CD4-positive, alpha-beta T cell (primary cell): ENCODE results near the gene CACNA2D2. TPM values are rescaled to one million over a fixed set of nuclear protein-coding genes. Genes with fewer than 3 reads are reported as not detected.

Source experiments
- ATAC-seq: fragments of 200-7000 bp; cut with Tn5 transposase; one replicate; pipeline ENCODE4 v1.10.0; 2022; ENCODE audit warnings: mild to moderate bottlenecking; ENCODE audit not compliant: poor library complexity
- CTCF ChIA-PET: fragments of 350-600 bp; sonication (Branson Sonifier 250); formaldehyde crosslinking; loops from one replicate; lab custom pipeline; 2021; ENCODE audit warnings: antibody characterized with exemption, inconsistent platforms; lab: Charles Lee
- POLR2A ChIA-PET: fragments of 350-600 bp; sonication (Branson Sonifier 250); formaldehyde crosslinking; loops from one replicate; lab custom pipeline; 2021; ENCODE audit warnings: antibody characterized with exemption, inconsistent platforms; lab: Charles Lee
- DNase-seq, 14 experiments: peaks; one replicate each; pipeline ENCODE4 v3.0.0-alpha.2; 2013 to 2020; ENCODE audit warnings: mixed read lengths in 2 of 14
- H3K27ac ChIP-seq, 2 donors: one replicate each; pipeline versions ENCODE4 v1.5.1 to v1.7.0; 2013; ENCODE audit warnings: low read length in 2 of 2, low read depth in 1 of 2, mild to moderate bottlenecking in 1 of 2
- H3K27me3 ChIP-seq, 2 experiments: 1 replicate in 1 of 2; 2 replicates in 1 of 2; pipeline versions ENCODE4 v1.6.1 to v1.7.0; 2013; ENCODE audit warnings: low read length in 2 of 2, control low read depth in 1 of 2, mild to moderate bottlenecking in 1 of 2, moderate library complexity in 1 of 2; ENCODE audit not compliant: insufficient read depth in 2 of 2, control insufficient read depth in 1 of 2
- H3K36me3 ChIP-seq: one replicate; pipeline ENCODE4 v1.6.1; 2013; ENCODE audit warnings: low read length, control low read depth; ENCODE audit not compliant: insufficient read depth
- H3K4me1 ChIP-seq: one replicate; pipeline ENCODE4 v1.6.1; 2013; ENCODE audit warnings: low read length, control low read depth; ENCODE audit not compliant: insufficient read depth
- H3K4me3 ChIP-seq: one replicate; pipeline ENCODE4 v1.5.1; 2013; ENCODE audit warnings: mild to moderate bottlenecking, low read length, moderate library complexity
- H3K9me3 ChIP-seq, 2 experiments: 1 replicate in 1 of 2; 2 replicates in 1 of 2; pipeline versions ENCODE4 v1.6.1 to v1.7.0; 2013; ENCODE audit warnings: low read length in 2 of 2, mild to moderate bottlenecking in 2 of 2, control low read depth in 1 of 2, moderate library complexity in 1 of 2; ENCODE audit not compliant: control insufficient read depth in 1 of 2, insufficient read depth in 1 of 2
- H3K27ac Mint-ChIP-seq: one replicate; pipeline ENCODE4 v1.8.0; 2020; ENCODE audit warnings: mixed read lengths
- H3K27me3 Mint-ChIP-seq: one replicate; pipeline ENCODE4 v1.8.0; 2021; ENCODE audit warnings: mixed read lengths
- H3K36me3 Mint-ChIP-seq: one replicate; pipeline ENCODE4 v1.8.0; 2021; ENCODE audit warnings: low read depth, mixed read lengths
- H3K4me1 Mint-ChIP-seq: one replicate; pipeline ENCODE4 v1.8.0; 2021; ENCODE audit warnings: low read depth, mixed read lengths
- H3K4me3 Mint-ChIP-seq: one replicate; pipeline ENCODE4 v1.8.0; 2020; ENCODE audit warnings: mild to moderate bottlenecking, mixed read lengths
- H3K9me3 Mint-ChIP-seq: one replicate; pipeline ENCODE4 v1.8.0; 2020; ENCODE audit warnings: mixed read lengths
- intact Hi-C, 2 experiments: fragments of 100-400 bp; cut with DNase I in 1 of 2; cut with micrococcal nuclease in 1 of 2; formaldehyde crosslinking; loops; one replicate each; pipeline versions ENCODE4 v1.15.1 to v1.9.0; 2023 to 2025; cut with DNase I, micrococcal nuclease
- total RNA-seq, 174 experiments: library from RNA in 2 of 174; stranded (reverse) in 2 of 174; gene quantifications; one replicate each; pipeline ENCODE4 v1.2.3 and lab custom pipeline; 2021 to 2026
- TF ChIP-seq, protein P1 (sequence below): fragments of 200-600 bp; IDR thresholded peaks from one replicate; pipeline ENCODE4 v1.8.0; 2022; ENCODE audit warnings: antibody characterized with exemption, mild to moderate bottlenecking

CACNA2D2 gene
- total RNA-seq, 2 experiments from 2014 or later = 2.5 to 3.8 TPM

DNA sequence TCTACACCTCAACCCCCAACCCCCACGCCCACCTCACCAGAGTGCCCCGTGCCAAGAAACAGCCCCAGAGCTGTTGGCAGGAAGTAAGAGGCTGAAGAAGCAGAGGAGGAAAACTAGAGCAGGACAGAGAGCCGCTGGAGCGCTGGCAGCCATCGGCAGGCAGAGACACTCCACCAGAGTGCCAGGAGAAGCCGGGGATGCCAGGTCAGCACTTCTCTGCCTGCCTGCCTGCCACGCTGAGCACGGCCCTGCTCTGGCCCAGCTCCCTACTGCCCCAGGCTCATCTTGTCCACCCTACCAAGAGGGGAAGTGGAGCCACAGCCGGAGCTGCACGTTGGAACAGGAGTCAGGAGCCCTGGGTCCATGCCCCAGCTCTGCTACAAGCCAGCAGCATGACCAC, 29.7 kb downstream of the CACNA2D2 start:
- no peaks in the 10 kb centered on the region for H3K27me3 Mint-ChIP-seq
- Histone ChIP-seq H3K27ac (no peak overlapping the region), H3K36me3 (no peaks in the 10 kb centered on the region), H3K9me3 (no peaks in the 10 kb centered on the region), H3K27me3 (no peaks in the 10 kb centered on the region), H3K4me3 (no peak overlapping the region), H3K4me1 (peaks cover 22% of the 10 kb centered on the region)
- POLR2A ChIA-PET = no interaction called here
- H3K9me3 Mint-ChIP-seq = no peaks in the 10 kb centered on the region
- intact Hi-C loops = no loop called here
- H3K4me3 Mint-ChIP-seq = no peak overlapping the region
- ATAC-seq (no peak), DNase-seq (peak in 1 of 14 experiments; percentile 34)
- no peaks in the 10 kb centered on the region for H3K4me1 Mint-ChIP-seq
- CTCF ChIA-PET = interaction anchor here (1.0 kb wide), 1 partner anchor 68 kb away, joined by 3 read pairs; no protein-coding TSS in a partner anchor
- TF ChIP-seq, protein P1, sequence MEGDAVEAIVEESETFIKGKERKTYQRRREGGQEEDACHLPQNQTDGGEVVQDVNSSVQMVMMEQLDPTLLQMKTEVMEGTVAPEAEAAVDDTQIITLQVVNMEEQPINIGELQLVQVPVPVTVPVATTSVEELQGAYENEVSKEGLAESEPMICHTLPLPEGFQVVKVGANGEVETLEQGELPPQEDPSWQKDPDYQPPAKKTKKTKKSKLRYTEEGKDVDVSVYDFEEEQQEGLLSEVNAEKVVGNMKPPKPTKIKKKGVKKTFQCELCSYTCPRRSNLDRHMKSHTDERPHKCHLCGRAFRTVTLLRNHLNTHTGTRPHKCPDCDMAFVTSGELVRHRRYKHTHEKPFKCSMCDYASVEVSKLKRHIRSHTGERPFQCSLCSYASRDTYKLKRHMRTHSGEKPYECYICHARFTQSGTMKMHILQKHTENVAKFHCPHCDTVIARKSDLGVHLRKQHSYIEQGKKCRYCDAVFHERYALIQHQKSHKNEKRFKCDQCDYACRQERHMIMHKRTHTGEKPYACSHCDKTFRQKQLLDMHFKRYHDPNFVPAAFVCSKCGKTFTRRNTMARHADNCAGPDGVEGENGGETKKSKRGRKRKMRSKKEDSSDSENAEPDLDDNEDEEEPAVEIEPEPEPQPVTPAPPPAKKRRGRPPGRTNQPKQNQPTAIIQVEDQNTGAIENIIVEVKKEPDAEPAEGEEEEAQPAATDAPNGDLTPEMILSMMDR = no peak
- H3K36me3 Mint-ChIP-seq = no peaks in the 10 kb centered on the region
- no peak overlapping the region for H3K27ac Mint-ChIP-seq

DNA sequence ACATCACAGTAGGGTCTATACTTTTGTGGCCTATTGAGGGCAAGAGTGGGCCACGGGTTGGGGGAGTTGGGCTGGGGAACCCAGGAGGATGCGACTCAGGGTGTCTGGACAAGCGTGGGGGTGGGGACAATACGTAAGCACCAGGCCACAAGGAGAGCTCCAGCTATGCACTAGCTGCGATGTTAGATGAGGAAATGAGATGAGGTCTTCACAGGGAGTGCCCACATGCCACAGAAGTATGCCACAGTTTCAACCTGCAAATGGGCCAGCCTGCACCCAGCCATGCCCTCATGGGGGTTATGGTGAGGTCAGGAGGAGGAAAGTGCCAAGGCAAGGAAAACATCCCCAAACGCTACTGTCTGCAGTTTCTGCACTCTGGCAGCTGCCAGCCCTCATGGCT, 30.5 kb downstream of the CACNA2D2 start:
- no peaks in the 10 kb centered on the region for H3K9me3 ChIP-seq
- no peaks in the 10 kb centered on the region for H3K36me3 ChIP-seq
- no peak overlapping the region for H3K27ac ChIP-seq
- Mint-ChIP-seq H3K27ac (no peak overlapping the region), H3K4me3 (no peak overlapping the region), H3K9me3 (no peaks in the 10 kb centered on the region), H3K4me1 (no peaks in the 10 kb centered on the region), H3K36me3 (no peaks in the 10 kb centered on the region), H3K27me3 (no peaks in the 10 kb centered on the region)
- intact Hi-C loops = no loop called here
- TF ChIP-seq, protein P1 = no peak
- H3K27me3 ChIP-seq = no peaks in the 10 kb centered on the region
- no peak overlapping the region for H3K4me3 ChIP-seq
- H3K4me1 ChIP-seq = peaks cover 22% of the 10 kb centered on the region
- DNase-seq (peak in 3 of 14 experiments; percentile 44 to 74 (median 61)), ATAC-seq (peak; percentile 79)
- CTCF ChIA-PET = interaction anchor here (1.1 kb wide), 1 partner anchor 69 kb away, joined by 3 read pairs; no protein-coding TSS in a partner anchor
- POLR2A ChIA-PET = no interaction called here

DNA sequence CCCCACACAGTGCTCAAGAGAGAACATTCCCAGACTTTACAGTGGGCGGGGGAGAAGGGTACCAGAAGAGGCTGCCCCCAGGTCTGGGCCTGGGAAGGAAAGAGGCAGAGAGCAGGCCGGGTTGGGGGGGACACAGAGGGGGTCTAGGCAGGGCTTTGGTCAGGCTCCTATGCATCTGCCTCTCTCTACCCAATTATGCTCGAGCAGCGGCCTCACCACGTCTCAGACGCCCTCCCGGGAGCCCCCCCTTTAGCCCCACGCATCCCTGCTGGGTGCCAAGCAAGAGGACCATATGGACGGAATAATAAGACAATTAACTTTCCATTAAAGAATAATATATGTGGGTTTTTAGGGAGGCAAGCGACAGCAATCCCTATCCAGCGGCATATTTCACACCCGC, 32.8 kb downstream of the CACNA2D2 start:
- no peaks in the 10 kb centered on the region for H3K27me3 Mint-ChIP-seq
- Histone ChIP-seq H3K27ac (no peak overlapping the region), H3K4me1 (peaks cover 22% of the 10 kb centered on the region), H3K27me3 (no peaks in the 10 kb centered on the region), H3K9me3 (no peaks in the 10 kb centered on the region), H3K4me3 (no peak overlapping the region), H3K36me3 (no peaks in the 10 kb centered on the region)
- ATAC-seq (no peak), DNase-seq (no peak)
- no peaks in the 10 kb centered on the region for H3K4me1 Mint-ChIP-seq
- TF ChIP-seq, protein P1 = no peak
- H3K27ac Mint-ChIP-seq = no peak overlapping the region
- ChIA-PET CTCF (no interaction called here), POLR2A (no interaction called here)
- no peak overlapping the region for H3K4me3 Mint-ChIP-seq
- intact Hi-C loops = no loop called here
- H3K36me3 Mint-ChIP-seq = no peaks in the 10 kb centered on the region
- no peaks in the 10 kb centered on the region for H3K9me3 Mint-ChIP-seq
